Measurements from ENCODE around the gene IER5L.

IER5L gene

DNA sequence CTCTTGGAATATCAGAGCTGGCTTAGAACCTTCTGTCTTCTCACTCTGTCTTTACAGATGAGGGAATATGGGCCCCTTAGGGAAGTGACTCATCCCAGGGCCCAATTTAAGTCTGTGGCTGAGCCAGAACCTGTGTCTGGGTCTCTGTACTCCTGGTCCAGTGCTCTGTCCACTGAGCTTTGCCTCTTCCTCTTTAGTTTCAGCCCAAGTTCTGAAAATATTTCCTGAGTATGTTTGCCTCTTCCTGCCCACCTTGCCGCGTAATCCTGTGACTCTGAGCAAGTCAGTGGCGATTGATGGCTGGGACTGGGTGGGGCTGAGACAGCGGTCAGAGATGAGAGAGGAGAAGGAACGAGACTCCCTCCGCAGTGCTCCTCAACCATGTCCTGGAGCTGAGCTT lies 7.8 kb downstream of the IER5L start:
- Histone ChIP-seq H3K4me3 (ENCODE audit: low read depth, low read length) (no peak overlapping the region), H3K4me1 (ENCODE audit: control insufficient read depth, insufficient read depth, low read length) (peaks cover 3% of the 10 kb centered on the region; the same call in 1 of the 2 replicates), H3K36me3 (ENCODE audit: control insufficient read depth in 2 of 2, insufficient read depth in 1 of 2, low read length in 2 of 2) (no peaks in the 10 kb centered on the region), H3K27ac (ENCODE audit: extremely low read depth, low read depth, low read length) (no peak overlapping the region), H3K9me3 (ENCODE audit: control insufficient read depth, insufficient read depth, low read depth, low read length) (no peaks in the 10 kb centered on the region)
- ChIA-PET POLR2A (no interaction called here), CTCF (interaction anchor here (1.3 to 8.6 kb wide), 5 partner anchors 8 to 39 kb away, joined by 4 to 104 read pairs (median 34); no protein-coding TSS in a partner anchor)
- no peak for TF ChIP-seq GLIS2 (tag by site-specific recombination; IDR thresholded peaks at IDR 0.05)
- TF ChIP-seq, protein P1, sequence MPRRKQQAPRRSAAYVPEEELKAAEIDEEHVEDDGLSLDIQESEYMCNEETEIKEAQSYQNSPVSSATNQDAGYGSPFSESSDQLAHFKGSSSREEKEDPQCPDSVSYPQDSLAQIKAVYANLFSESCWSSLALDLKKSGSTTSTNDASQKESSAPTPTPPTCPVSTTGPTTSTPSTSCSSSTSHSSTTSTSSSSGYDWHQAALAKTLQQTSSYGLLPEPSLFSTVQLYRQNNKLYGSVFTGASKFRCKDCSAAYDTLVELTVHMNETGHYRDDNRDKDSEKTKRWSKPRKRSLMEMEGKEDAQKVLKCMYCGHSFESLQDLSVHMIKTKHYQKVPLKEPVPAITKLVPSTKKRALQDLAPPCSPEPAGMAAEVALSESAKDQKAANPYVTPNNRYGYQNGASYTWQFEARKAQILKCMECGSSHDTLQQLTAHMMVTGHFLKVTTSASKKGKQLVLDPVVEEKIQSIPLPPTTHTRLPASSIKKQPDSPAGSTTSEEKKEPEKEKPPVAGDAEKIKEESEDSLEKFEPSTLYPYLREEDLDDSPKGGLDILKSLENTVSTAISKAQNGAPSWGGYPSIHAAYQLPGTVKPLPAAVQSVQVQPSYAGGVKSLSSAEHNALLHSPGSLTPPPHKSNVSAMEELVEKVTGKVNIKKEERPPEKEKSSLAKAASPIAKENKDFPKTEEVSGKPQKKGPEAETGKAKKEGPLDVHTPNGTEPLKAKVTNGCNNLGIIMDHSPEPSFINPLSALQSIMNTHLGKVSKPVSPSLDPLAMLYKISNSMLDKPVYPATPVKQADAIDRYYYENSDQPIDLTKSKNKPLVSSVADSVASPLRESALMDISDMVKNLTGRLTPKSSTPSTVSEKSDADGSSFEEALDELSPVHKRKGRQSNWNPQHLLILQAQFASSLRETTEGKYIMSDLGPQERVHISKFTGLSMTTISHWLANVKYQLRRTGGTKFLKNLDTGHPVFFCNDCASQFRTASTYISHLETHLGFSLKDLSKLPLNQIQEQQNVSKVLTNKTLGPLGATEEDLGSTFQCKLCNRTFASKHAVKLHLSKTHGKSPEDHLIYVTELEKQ (tag by site-specific recombination; IDR thresholded peaks at IDR 0.05; ENCODE audit: borderline replicate concordance) = no peak

GRCh38 chr9:129166623-129167557 lies 11.2 kb downstream of the IER5L start:
- POLR2A ChIA-PET = interaction anchor here (0.5 to 2.8 kb wide), 7 partner anchors 9 to 1322 kb away, joined by 3 to 19 read pairs (median 5); partner anchors contain the start of gene IER5L
- CTCF ChIA-PET = interaction anchor here (0.6 to 4.1 kb wide), 11 partner anchors 24 to 531 kb away, joined by 3 to 31 read pairs (median 4); no protein-coding TSS in a partner anchor
- H3K36me3 ChIP-seq (ENCODE audit: control insufficient read depth in 2 of 2, insufficient read depth in 1 of 2, low read length in 2 of 2) = no peaks in the 10 kb centered on the region
- no peaks in the 10 kb centered on the region for H3K9me3 ChIP-seq (ENCODE audit: control insufficient read depth, insufficient read depth, low read depth, low read length)
- H3K4me1 ChIP-seq (ENCODE audit: control insufficient read depth, insufficient read depth, low read length) = no peaks in the 10 kb centered on the region; the same call in 1 of the 2 replicates
- no peak overlapping the region for H3K27ac ChIP-seq (ENCODE audit: extremely low read depth, low read depth, low read length)
- peak overlapping the region; percentile 0; the same call in 1 of the 2 replicates for H3K4me3 ChIP-seq (ENCODE audit: low read depth, low read length)
- peak; percentile 59 for TF ChIP-seq ZNF398 (tag by site-specific recombination; IDR thresholded peaks at IDR 0.05)
- TF ChIP-seq ZBTB17 (tag by site-specific recombination; IDR thresholded peaks at IDR 0.05) = peak; percentile 55; the same call in 1 of the 2 replicates
- 0 out of 2 replicates have a peak, but pooled peaks have one; percentile 28 for TF ChIP-seq ZNF341 (tag by site-specific recombination; IDR thresholded peaks at IDR 0.05; ENCODE audit: low read depth)
- no peak for TF ChIP-seq ATF2 (tag by site-specific recombination; IDR thresholded peaks at IDR 0.05; ENCODE audit: low read depth)
- TF ChIP-seq, protein P2, sequence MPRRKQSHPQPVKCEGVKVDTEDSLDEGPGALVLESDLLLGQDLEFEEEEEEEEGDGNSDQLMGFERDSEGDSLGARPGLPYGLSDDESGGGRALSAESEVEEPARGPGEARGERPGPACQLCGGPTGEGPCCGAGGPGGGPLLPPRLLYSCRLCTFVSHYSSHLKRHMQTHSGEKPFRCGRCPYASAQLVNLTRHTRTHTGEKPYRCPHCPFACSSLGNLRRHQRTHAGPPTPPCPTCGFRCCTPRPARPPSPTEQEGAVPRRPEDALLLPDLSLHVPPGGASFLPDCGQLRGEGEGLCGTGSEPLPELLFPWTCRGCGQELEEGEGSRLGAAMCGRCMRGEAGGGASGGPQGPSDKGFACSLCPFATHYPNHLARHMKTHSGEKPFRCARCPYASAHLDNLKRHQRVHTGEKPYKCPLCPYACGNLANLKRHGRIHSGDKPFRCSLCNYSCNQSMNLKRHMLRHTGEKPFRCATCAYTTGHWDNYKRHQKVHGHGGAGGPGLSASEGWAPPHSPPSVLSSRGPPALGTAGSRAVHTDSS (tag by site-specific recombination; IDR thresholded peaks at IDR 0.05) = no peak
- no peak for TF ChIP-seq GLI2 (tag by site-specific recombination; IDR thresholded peaks at IDR 0.05; ENCODE audit: borderline replicate concordance, low read depth)
- TF ChIP-seq, protein P3, sequence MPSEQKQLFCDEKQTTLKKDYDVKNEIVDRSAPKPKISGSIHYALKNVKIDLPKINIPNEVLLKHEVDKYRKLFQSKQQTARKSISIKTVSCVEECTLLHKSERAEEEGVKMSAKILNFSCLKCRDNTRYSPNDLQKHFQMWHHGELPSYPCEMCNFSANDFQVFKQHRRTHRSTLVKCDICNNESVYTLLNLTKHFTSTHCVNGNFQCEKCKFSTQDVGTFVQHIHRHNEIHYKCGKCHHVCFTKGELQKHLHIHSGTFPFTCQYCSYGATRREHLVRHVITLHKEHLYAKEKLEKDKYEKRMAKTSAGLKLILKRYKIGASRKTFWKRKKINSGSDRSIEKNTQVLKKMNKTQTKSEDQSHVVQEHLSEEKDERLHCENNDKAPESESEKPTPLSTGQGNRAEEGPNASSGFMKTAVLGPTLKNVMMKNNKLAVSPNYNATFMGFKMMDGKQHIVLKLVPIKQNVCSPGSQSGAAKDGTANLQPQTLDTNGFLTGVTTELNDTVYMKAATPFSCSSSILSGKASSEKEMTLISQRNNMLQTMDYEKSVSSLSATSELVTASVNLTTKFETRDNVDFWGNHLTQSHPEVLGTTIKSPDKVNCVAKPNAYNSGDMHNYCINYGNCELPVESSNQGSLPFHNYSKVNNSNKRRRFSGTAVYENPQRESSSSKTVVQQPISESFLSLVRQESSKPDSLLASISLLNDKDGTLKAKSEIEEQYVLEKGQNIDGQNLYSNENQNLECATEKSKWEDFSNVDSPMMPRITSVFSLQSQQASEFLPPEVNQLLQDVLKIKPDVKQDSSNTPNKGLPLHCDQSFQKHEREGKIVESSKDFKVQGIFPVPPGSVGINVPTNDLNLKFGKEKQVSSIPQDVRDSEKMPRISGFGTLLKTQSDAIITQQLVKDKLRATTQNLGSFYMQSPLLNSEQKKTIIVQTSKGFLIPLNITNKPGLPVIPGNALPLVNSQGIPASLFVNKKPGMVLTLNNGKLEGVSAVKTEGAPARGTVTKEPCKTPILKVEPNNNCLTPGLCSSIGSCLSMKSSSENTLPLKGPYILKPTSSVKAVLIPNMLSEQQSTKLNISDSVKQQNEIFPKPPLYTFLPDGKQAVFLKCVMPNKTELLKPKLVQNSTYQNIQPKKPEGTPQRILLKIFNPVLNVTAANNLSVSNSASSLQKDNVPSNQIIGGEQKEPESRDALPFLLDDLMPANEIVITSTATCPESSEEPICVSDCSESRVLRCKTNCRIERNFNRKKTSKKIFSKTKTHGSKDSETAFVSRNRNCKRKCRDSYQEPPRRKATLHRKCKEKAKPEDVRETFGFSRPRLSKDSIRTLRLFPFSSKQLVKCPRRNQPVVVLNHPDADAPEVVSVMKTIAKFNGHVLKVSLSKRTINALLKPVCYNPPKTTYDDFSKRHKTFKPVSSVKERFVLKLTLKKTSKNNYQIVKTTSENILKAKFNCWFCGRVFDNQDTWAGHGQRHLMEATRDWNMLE (tag by site-specific recombination; conservative IDR thresholded peaks at IDR 0.05; ENCODE audit: low read depth) = peak; percentile 53; the same call in 1 of the 2 replicates
- peak; percentile 83 for TF ChIP-seq ZNF362 (tag by site-specific recombination; IDR thresholded peaks at IDR 0.05)
- peak; percentile 20; the same call in 1 of the 2 replicates for TF ChIP-seq IKZF3 (tag by site-specific recombination; IDR thresholded peaks at IDR 0.05)
- TF ChIP-seq REPIN1 (tag by site-specific recombination; IDR thresholded peaks at IDR 0.05; ENCODE audit: low read depth) = no peak
- TF ChIP-seq ZNF747 (tag by site-specific recombination; IDR thresholded peaks at IDR 0.05) = no peak
- peak; percentile 62 for TF ChIP-seq SP2 (tag by site-specific recombination; IDR thresholded peaks at IDR 0.05)
- TF ChIP-seq, protein P4, sequence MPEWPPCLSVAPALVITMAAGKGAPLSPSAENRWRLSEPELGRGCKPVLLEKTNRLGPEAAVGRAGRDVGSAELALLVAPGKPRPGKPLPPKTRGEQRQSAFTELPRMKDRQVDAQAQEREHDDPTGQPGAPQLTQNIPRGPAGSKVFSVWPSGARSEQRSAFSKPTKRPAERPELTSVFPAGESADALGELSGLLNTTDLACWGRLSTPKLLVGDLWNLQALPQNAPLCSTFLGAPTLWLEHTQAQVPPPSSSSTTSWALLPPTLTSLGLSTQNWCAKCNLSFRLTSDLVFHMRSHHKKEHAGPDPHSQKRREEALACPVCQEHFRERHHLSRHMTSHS (tag by site-specific recombination; IDR thresholded peaks at IDR 0.05) = no peak
